Ishikawa (cell line): ENCODE measurements around the gene MGLL.

Experiments
- CEBPB ChIP-seq: IDR thresholded peaks from 2 replicates; pipeline ENCODE4 v1.6.1; 2012
- CREB1 ChIP-seq: IDR thresholded peaks from 2 replicates; pipeline ENCODE4 v1.6.1; 2012; ENCODE audit warnings: low read depth
- EGR1 ChIP-seq: IDR thresholded peaks from 2 replicates; pipeline ENCODE4 v1.6.1; 2012
- EP300 ChIP-seq: IDR thresholded peaks from 2 replicates; pipeline ENCODE4 v1.6.1; 2012; ENCODE audit warnings: borderline replicate concordance
- FOXM1 ChIP-seq: IDR thresholded peaks from 2 replicates; pipeline ENCODE4 v1.6.1; 2012; ENCODE audit warnings: low read depth, borderline replicate concordance
- NFIC ChIP-seq: IDR thresholded peaks from 2 replicates; pipeline ENCODE4 v1.6.1; 2012
- RAD21 ChIP-seq: IDR thresholded peaks from 2 replicates; pipeline ENCODE4 v1.6.1; 2012; ENCODE audit warnings: low read depth
- REST ChIP-seq: IDR thresholded peaks from 2 replicates; pipeline ENCODE4 v1.6.1; 2012; ENCODE audit warnings: low read depth, mild to moderate bottlenecking
- TAF1 ChIP-seq: IDR thresholded peaks from 2 replicates; pipeline ENCODE4 v1.6.1; 2012; ENCODE audit warnings: low read depth, mild to moderate bottlenecking
- TCF12 ChIP-seq: IDR thresholded peaks from 2 replicates; pipeline ENCODE4 v1.6.1; 2012; ENCODE audit warnings: low read depth
- TEAD4 ChIP-seq: IDR thresholded peaks from 2 replicates; pipeline ENCODE4 v1.6.1; 2012
- USF1 ChIP-seq: IDR thresholded peaks from 2 replicates; pipeline ENCODE4 v1.6.1; 2012
- YY1 ChIP-seq: IDR thresholded peaks from 2 replicates; pipeline ENCODE4 v1.6.1; 2012; ENCODE audit warnings: low read depth
- ZBTB7A ChIP-seq: IDR thresholded peaks from 2 replicates; pipeline ENCODE4 v1.6.1; 2012; ENCODE audit warnings: low read depth
- TF ChIP-seq, protein P1 (sequence below): IDR thresholded peaks from 2 replicates; pipeline ENCODE4 v1.6.1; 2012

The MGLL gene

DNA sequence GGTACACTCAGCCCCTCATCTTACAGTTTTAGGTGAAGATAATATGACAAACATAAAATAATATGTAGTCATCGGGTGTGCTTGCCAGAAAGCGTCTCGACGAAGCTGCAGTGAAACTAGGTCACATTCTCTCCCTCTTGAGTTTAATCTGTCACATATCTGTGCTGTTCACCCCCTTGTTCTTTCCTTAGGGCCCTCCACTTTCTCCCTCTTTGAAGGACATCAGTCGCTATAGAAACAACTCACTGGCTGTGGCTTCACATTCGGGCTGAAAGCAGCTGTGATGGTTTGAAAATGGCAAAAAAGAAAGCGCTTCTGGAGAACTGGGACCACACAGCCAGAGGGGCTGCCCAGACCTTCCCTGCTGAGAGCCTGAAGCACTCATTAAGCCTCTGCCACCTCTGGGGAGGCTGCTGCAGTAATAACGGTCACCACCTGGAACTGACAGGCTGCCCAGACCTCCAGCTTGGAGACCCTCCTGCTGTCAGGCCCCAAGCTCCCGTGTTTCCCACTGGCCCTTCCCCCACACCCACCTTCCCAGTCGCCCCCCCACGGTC is 99.2 kb downstream of the MGLL start:
- TF ChIP-seq TAF1 (no peak), YY1 (no peak), USF1 (no peak), CREB1 (no peak), ZBTB7A (no peak), REST (no peak), TEAD4 (no peak), FOXM1 (no peak), EGR1 (no peak), NFIC (no peak), RAD21 (no peak), EP300 (no peak), CEBPB (no peak), TCF12 (no peak)
- TF ChIP-seq, protein P1, sequence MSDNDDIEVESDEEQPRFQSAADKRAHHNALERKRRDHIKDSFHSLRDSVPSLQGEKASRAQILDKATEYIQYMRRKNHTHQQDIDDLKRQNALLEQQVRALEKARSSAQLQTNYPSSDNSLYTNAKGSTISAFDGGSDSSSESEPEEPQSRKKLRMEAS: no peak

DNA sequence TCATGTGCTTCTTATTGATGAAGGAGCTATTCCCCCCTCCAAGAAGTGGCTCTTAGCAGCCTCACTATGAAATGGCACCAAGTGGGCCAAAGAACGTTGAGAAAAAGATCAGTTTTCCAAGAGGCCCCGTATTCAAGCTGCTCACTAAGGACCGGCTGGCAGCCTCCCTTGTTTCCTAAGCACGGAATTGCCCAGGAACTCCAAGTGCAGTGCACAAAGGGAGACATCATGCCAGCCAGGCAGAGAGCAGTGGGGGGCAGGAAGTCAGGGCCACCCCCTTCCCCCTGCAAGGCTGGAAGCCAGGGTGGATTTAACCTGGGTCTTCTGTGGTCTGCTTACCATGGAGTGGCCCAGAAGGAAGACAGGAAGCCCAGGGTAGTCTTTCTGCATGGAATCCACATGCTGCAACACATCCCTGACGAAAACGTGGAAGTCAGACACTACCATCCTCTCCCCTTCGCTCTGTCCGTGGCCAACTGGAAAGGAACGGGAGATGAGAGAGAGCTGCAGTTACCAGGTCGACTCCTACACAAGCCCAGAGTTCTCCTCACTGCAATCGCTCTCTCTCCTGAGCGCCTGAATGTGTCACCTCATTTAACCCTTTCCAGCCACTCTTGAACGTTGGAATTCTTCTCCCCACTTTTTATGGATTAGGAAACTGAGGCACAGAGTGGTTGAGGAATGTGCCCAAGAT is 100.1 kb downstream of the MGLL start:
- TF ChIP-seq TCF12 (no peak), EP300 (no peak), FOXM1 (no peak), TAF1 (no peak), NFIC (no peak), TEAD4 (no peak), ZBTB7A (no peak), CREB1 (no peak), USF1 (no peak), REST (no peak), YY1 (no peak), CEBPB (no peak), RAD21 (no peak), EGR1 (no peak)
- TF ChIP-seq, protein P1: no peak

DNA sequence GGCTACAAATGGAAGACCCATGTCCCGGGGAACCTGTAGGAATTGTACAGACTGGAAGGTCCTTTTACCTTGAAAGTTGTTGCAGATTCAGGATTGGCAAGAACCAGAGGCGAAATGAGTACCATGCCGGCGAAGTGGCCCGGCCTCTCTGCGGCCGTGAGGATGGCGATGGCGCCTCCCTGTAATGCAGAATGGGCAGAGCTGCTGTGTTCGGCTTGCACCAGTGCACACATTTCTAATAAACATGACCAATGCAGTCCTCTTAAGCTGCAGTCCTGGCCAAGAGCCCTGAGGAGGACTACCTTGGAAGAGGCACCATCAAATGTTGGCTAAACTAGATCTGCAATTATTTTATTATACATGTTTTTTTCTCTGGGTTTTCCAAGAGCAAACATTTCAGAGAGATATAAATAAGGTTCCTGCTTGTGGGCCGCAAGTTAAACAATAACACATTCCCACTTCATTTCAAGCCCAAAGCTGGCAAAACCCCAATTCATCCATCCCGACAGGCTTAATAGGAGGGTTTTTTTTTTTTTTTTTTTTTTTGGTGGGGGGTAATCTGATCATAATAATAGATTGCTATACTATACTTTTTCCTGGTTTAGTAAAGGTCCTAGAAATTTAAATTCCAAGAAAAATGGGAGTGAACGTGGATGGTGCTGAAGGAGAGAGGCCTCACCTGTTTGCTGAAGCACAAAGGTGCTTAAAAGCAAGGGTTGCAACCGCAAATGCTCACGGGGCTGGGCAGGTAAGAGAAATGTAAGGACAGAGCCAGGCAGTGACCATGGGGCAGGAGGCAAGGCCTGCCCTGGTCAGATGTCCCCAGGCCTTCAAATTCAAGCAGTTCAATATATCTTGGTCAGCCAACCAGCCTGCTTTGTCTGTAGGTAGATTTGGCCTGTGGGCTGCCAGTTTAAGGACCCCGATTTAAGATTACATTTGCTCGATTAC is 101.1 kb downstream of the MGLL start:
- no peak for TF ChIP-seq EP300
- TF ChIP-seq TCF12: no peak
- TF ChIP-seq RAD21: no peak
- no peak for TF ChIP-seq REST
- TF ChIP-seq, protein P1: no peak
- no peak for TF ChIP-seq FOXM1
- no peak for TF ChIP-seq USF1
- no peak for TF ChIP-seq YY1
- no peak for TF ChIP-seq NFIC
- TF ChIP-seq CREB1: no peak
- TF ChIP-seq TAF1: no peak
- no peak for TF ChIP-seq TEAD4
- TF ChIP-seq CEBPB: no peak
- no peak for TF ChIP-seq EGR1
- no peak for TF ChIP-seq ZBTB7A
